A549 (cell line): ENCODE results near the gene ITGBL1. TPM values are rescaled to one million over a fixed set of nuclear protein-coding genes. Genes with fewer than 3 reads are reported as not detected.
A peak's percentile ranks its signal among the peaks of the same experiment; 100 is the strongest.

Experiments
- ATAC-seq, 2 experiments: fragments of 200-7000 bp in 1 of 2; fragments of >200 bp in 1 of 2; cut with Nextera tagmentation in 1 of 2; cut with Tn5 transposase in 1 of 2; 3 replicates each; pipeline versions ENCODE4 v1.8.0 to v1.9.1; 2018 to 2020; ENCODE audit warnings: mild to moderate bottlenecking in 1 of 2, moderate library complexity in 1 of 2
- CTCF ChIA-PET: fragments of 300-600 bp; sonication (Branson Sonifier 250); formaldehyde crosslinking; extraction: SDS; loops from one replicate; lab custom pipeline; 2021; ENCODE audit warnings: antibody characterized with exemption, inconsistent platforms; lab: Yijun Ruan, JAX
- POLR2A ChIA-PET: fragments of 350-600 bp; formaldehyde crosslinking; extraction: SDS; loops from one replicate; lab custom pipeline; 2021; ENCODE audit warnings: antibody characterized with exemption, inconsistent platforms; lab: Yijun Ruan, JAX
- DNase-seq, 2 experiments: peaks; one replicate each; pipeline versions ENCODE4 v3.0.0 to v3.0.0-alpha.2; 2011 to 2016; ENCODE audit warnings: low read depth in 1 of 2, low spot score in 1 of 2
- FAIRE-seq: peaks from 2 replicates; lab custom pipeline; 2011; peaks lifted over from hg19 to GRCh38; lab: Jason Lieb, UNC
- H3K27ac ChIP-seq, 2 experiments: fragments of >200 bp; sonication (Bioruptor Twin); formaldehyde crosslinking; 3 replicates each; pipeline ENCODE4 v1.5.1; 2016 to 2017
- H3K4me1 ChIP-seq: fragments of >200 bp; sonication (Bioruptor Twin); formaldehyde crosslinking; 3 replicates; pipeline ENCODE4 v1.6.1; 2016
- H3K4me2 ChIP-seq: fragments of >200 bp; sonication (Bioruptor Twin); formaldehyde crosslinking; 3 replicates; pipeline ENCODE4 v1.6.1; 2016
- H3K4me3 ChIP-seq: fragments of >200 bp; sonication (Bioruptor Twin); formaldehyde crosslinking; 3 replicates; pipeline ENCODE4 v1.5.1; 2016
- H3K9me3 ChIP-seq: fragments of >200 bp; sonication (Bioruptor Twin); formaldehyde crosslinking; 3 replicates; pipeline ENCODE4 v1.6.1; 2016
- EHMT2 ChIP-seq: fragments of 200-600 bp; sonication (generic); IDR thresholded peaks from 2 replicates; pipeline ENCODE4 v1.6.1; 2016; ENCODE audit warnings: antibody characterized with exemption, low read depth, mild to moderate bottlenecking, moderate library complexity
- FOSL2 ChIP-seq, 2 experiments: fragments of 450-650 bp in 1 of 2; fragments of >200 bp in 1 of 2; sonication (Bioruptor Twin) in 1 of 2; formaldehyde crosslinking; IDR thresholded peaks; 2 replicates each; pipeline versions ENCODE4 v1.5.0 to v1.6.1; 2016 to 2020; ENCODE audit warnings: mild to moderate bottlenecking in 1 of 2, moderate library complexity in 1 of 2
- GATA3 ChIP-seq: IDR thresholded peaks from 2 replicates; pipeline ENCODE4 v1.6.1; 2012; ENCODE audit warnings: borderline replicate concordance
- HEYL ChIP-seq: fragments of 250-450 bp; sonication (Bioruptor Pico); IDR thresholded peaks from 2 replicates; pipeline ENCODE4 v1.8.0; 2021; ENCODE audit warnings: mild to moderate bottlenecking, moderate library complexity
- HOXB13 ChIP-seq: fragments of 250-450 bp; sonication (Bioruptor Pico); IDR thresholded peaks from 2 replicates; pipeline ENCODE4 v1.5.0; 2020; ENCODE audit warnings: low read depth, mild to moderate bottlenecking, moderate library complexity
- JUNB ChIP-seq: fragments of >200 bp; sonication (Bioruptor Twin); formaldehyde crosslinking; IDR thresholded peaks from 2 replicates; pipeline ENCODE4 v1.6.1; 2016
- KDM1A ChIP-seq: fragments of 200-600 bp; sonication (generic); IDR thresholded peaks from 2 replicates; pipeline ENCODE4 v1.6.1; 2016; ENCODE audit warnings: low read depth, mild to moderate bottlenecking
- KDM5A ChIP-seq: fragments of 200-600 bp; sonication (generic); IDR thresholded peaks from 2 replicates; pipeline ENCODE4 v1.6.1; 2016; ENCODE audit warnings: antibody characterized with exemption, mild to moderate bottlenecking
- MAFK ChIP-seq: fragments of 450-650 bp; IDR thresholded peaks from 2 replicates; pipeline ENCODE4 v1.6.1; 2014; ENCODE audit not compliant: partially characterized antibody
- NFE2L2 ChIP-seq: fragments of 150-350 bp; conservative IDR thresholded peaks from 2 replicates; pipeline ENCODE4 v1.6.1; 2014; ENCODE audit warnings: low read length
- PHF8 ChIP-seq: fragments of 200-600 bp; sonication (generic); IDR thresholded peaks from 2 replicates; pipeline ENCODE4 v1.6.1; 2016; ENCODE audit warnings: low read depth, mild to moderate bottlenecking, antibody characterized with exemption, moderate library complexity, borderline replicate concordance
- POLR2AphosphoS2 ChIP-seq: conservative IDR thresholded peaks from 2 replicates; pipeline ENCODE4 v1.6.1; 2012; ENCODE audit warnings: low read length, improper control_type of control experiment, inconsistent platforms
- RARB ChIP-seq: fragments of 250-450 bp; sonication (Bioruptor Pico); IDR thresholded peaks from 2 replicates; pipeline ENCODE4 v1.8.0; 2021; ENCODE audit warnings: mild to moderate bottlenecking, moderate library complexity
- SREBF2 ChIP-seq: fragments of 450-650 bp; IDR thresholded peaks from 2 replicates; pipeline ENCODE4 v1.6.1; 2014; ENCODE audit warnings: mild to moderate bottlenecking, moderate library complexity
- ZSCAN20 ChIP-seq: fragments of 250-450 bp; sonication (Bioruptor Pico); IDR thresholded peaks from 2 replicates; pipeline ENCODE4 v1.8.0; 2022; ENCODE audit warnings: mild to moderate bottlenecking, moderate library complexity
- whole genome bisulfite sequencing: methylation state at CpG from one replicate; pipeline ENCODE4 v1.1.6; 2017; ENCODE audit errors: missing lambda C conversion rate; 5-methylcytosine and 5-hydroxymethylcytosine counted together
- polyA plus RNA-seq, 4 experiments: library from polyadenylated mRNA; depleted of rRNA in 3 of 4; stranded (reverse); fragments of >200 nt; fragmentation: RNase III in 1 of 4; extraction: RNeasy Plus Mini Kit Qiagen cat#74134 plus additional on column Dnase treatment in 1 of 4; gene quantifications; 2 replicates in 3 of 4; 3 replicates in 1 of 4; pipeline ENCODE4 v1.2.3, GENCODE V29; 2011 to 2017
- TF ChIP-seq, protein P1 (sequence below): fragments of 250-450 bp; sonication (Bioruptor Pico); IDR thresholded peaks from 2 replicates; pipeline ENCODE4 v1.5.0; 2020; ENCODE audit warnings: low read depth, mild to moderate bottlenecking, moderate library complexity
- TF ChIP-seq, protein P2 (sequence below): IDR thresholded peaks from 2 replicates; pipeline ENCODE4 v1.6.1; 2012
- TF ChIP-seq, protein P3 (sequence below): IDR thresholded peaks from 2 replicates; pipeline ENCODE4 v1.6.1; 2012; ENCODE audit warnings: low read depth, borderline replicate concordance
- TF ChIP-seq, protein P4 (sequence below): fragments of 450-650 bp; IDR thresholded peaks from 2 replicates; pipeline ENCODE4 v1.6.1; 2014; ENCODE audit warnings: antibody characterized with exemption
- TF ChIP-seq, protein P5 (sequence below): fragments of >200 bp; sonication (Bioruptor Twin); formaldehyde crosslinking; IDR thresholded peaks from 2 replicates; pipeline ENCODE4 v1.6.1; 2016
- TF ChIP-seq, protein P6 (sequence below): fragments of 150-350 bp; IDR thresholded peaks from 2 replicates; pipeline ENCODE4 v1.6.1; 2014; ENCODE audit warnings: low read depth, mild to moderate bottlenecking, low read length
- TF ChIP-seq, protein P7 (sequence below): fragments of 250-450 bp; sonication (Bioruptor Pico); IDR thresholded peaks from 2 replicates; pipeline ENCODE4 v1.5.0; 2021; ENCODE audit warnings: mild to moderate bottlenecking, moderate library complexity, borderline replicate concordance

Gene ITGBL1
- polyA plus RNA-seq, 2 of the 4 experiments (the other 2 are of a cell fraction): 0.40 to 1.3 TPM

DNA sequence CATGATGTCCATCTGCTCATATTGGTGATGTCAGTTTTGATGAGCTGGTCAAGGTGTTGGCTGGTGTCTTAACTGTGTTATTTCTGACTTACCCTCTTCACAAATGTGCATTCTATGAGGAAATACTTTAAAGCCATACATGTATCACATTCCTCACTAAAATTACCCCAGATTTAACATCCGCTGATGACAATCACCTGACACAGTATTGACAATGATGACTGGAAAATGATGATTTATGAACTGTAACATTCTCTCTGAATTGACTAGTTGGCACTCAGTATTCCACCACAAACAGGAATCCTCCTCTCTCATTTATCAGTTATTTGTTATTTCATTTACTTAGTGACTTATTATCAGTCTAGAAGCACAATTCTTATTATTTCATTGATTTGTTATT, 117.3 kb downstream of the ITGBL1 start:
- H3K4me1 ChIP-seq: peaks cover 17% of the 10 kb centered on the region
- H3K4me3 ChIP-seq: no peak overlapping the region
- no peak for ATAC-seq
- no peak overlapping the region for H3K27ac ChIP-seq
- no peak for DNase-seq
- ChIA-PET CTCF (no interaction called here), POLR2A (no interaction called here)
- H3K9me3 ChIP-seq: no peaks in the 10 kb centered on the region
- 76% methylated on average over 1 of the region's 1 CpG for WGBS
- H3K4me2 ChIP-seq: peak overlapping the region; percentile 55
- no peak for FAIRE-seq
- TF ChIP-seq HEYL (CRISPR knock-in tag) (no peak), ZSCAN20 (CRISPR knock-in tag) (no peak), KDM1A (no peak), RARB (CRISPR knock-in tag) (no peak), PHF8 (no peak), KDM5A (no peak)
- TF ChIP-seq, protein P1, sequence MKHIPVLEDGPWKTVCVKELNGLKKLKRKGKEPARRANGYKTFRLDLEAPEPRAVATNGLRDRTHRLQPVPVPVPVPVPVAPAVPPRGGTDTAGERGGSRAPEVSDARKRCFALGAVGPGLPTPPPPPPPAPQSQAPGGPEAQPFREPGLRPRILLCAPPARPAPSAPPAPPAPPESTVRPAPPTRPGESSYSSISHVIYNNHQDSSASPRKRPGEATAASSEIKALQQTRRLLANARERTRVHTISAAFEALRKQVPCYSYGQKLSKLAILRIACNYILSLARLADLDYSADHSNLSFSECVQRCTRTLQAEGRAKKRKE: no peak
- TF ChIP-seq, protein P2, sequence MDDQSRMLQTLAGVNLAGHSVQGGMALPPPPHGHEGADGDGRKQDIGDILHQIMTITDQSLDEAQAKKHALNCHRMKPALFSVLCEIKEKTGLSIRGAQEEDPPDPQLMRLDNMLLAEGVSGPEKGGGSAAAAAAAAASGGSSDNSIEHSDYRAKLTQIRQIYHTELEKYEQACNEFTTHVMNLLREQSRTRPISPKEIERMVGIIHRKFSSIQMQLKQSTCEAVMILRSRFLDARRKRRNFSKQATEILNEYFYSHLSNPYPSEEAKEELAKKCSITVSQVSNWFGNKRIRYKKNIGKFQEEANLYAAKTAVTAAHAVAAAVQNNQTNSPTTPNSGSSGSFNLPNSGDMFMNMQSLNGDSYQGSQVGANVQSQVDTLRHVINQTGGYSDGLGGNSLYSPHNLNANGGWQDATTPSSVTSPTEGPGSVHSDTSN: no peak

DNA sequence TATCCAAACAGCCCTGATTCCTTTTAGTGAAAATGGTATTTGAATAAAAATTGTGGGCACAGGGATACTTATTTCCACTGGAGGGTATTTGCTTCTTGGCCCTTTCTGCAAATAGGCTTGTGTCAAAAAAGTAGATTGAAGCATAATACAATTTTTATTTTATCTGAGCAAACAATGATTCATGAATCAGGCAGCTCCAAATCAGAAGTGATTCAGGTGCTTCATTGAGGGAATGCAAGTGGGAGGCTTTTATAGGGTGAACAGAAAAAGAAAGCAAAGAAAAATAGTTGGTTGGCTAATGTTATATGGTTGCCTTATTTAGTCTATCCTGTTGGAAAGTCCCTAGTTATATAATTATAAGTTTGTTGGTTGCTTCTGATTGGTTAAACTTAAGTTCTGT, 117.9 kb downstream of the ITGBL1 start:
- Histone ChIP-seq H3K4me3 (no peak overlapping the region), H3K27ac (no peak overlapping the region; a peak in 1 of 6 replicates), H3K4me2 (peak overlapping the region; percentile 55), H3K4me1 (peaks cover 18% of the 10 kb centered on the region), H3K9me3 (no peaks in the 10 kb centered on the region)
- ChIA-PET POLR2A (no interaction called here), CTCF (no interaction called here)
- FAIRE-seq: no peak
- peak in 1 of 2 experiments; percentile 24 for DNase-seq
- ATAC-seq: peak; percentile 39 to 70; a peak in 4 of 6 replicates
- TF ChIP-seq JUNB (peak; percentile 63; the same call in 1 of the 2 replicates), MAFK (no peak), GATA3 (peak; percentile 46; the same call in 1 of the 2 replicates), FOSL2 (IDR thresholded peaks at IDR 0.05) (0 out of 2 replicates have a peak, but pooled peaks have one; percentile 40), FOSL2 (CRISPR knock-in tag; IDR thresholded peaks at IDR 0.05) (peak; percentile 16; the same call in 1 of the 2 replicates)
- TF ChIP-seq, protein P3, sequence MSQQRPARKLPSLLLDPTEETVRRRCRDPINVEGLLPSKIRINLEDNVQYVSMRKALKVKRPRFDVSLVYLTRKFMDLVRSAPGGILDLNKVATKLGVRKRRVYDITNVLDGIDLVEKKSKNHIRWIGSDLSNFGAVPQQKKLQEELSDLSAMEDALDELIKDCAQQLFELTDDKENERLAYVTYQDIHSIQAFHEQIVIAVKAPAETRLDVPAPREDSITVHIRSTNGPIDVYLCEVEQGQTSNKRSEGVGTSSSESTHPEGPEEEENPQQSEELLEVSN: no peak
- TF ChIP-seq, all 56 proteins: peak for 3

DNA sequence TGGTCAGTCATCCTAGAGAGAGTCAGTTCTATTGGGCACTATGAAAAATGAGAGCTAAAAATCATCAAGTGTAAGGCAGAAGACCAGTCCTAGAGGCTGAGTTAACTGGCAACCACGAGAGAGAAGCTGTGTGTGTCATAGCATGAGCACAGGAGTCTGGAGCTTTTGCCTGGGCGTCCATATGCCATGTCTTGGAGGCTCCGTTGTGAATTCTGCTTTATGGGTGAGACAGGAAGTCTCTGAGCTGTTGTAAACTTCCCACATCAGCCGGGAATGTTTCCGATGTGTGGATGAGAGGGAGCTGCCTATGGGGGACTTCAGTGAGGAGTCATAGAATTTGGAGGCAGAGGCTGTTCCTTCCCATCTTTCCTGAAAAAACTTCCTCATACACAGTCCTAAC, 120.0 kb downstream of the ITGBL1 start:
- FAIRE-seq (no peak), DNase-seq (no peak), ATAC-seq (no peak)
- H3K27ac ChIP-seq: peak overlapping the region in 1 of 2 experiments; percentile 31; a peak in 1 of 6 replicates
- WGBS: 73% methylated on average over 5 of the region's 5 CpGs
- no peak for TF ChIP-seq HOXB13 (CRISPR knock-in tag)
- TF ChIP-seq EHMT2: no peak
- TF ChIP-seq, protein P4, sequence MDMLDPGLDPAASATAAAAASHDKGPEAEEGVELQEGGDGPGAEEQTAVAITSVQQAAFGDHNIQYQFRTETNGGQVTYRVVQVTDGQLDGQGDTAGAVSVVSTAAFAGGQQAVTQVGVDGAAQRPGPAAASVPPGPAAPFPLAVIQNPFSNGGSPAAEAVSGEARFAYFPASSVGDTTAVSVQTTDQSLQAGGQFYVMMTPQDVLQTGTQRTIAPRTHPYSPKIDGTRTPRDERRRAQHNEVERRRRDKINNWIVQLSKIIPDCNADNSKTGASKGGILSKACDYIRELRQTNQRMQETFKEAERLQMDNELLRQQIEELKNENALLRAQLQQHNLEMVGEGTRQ: no peak
- TF ChIP-seq, protein P5, sequence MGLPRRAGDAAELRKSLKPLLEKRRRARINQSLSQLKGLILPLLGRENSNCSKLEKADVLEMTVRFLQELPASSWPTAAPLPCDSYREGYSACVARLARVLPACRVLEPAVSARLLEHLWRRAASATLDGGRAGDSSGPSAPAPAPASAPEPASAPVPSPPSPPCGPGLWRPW: no peak
- TF ChIP-seq, protein P6, sequence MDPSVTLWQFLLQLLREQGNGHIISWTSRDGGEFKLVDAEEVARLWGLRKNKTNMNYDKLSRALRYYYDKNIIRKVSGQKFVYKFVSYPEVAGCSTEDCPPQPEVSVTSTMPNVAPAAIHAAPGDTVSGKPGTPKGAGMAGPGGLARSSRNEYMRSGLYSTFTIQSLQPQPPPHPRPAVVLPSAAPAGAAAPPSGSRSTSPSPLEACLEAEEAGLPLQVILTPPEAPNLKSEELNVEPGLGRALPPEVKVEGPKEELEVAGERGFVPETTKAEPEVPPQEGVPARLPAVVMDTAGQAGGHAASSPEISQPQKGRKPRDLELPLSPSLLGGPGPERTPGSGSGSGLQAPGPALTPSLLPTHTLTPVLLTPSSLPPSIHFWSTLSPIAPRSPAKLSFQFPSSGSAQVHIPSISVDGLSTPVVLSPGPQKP: no peak
- no peak for TF ChIP-seq JUNB
- no peak for TF ChIP-seq SREBF2
- no peak for TF ChIP-seq POLR2AphosphoS2
- TF ChIP-seq, protein P7, sequence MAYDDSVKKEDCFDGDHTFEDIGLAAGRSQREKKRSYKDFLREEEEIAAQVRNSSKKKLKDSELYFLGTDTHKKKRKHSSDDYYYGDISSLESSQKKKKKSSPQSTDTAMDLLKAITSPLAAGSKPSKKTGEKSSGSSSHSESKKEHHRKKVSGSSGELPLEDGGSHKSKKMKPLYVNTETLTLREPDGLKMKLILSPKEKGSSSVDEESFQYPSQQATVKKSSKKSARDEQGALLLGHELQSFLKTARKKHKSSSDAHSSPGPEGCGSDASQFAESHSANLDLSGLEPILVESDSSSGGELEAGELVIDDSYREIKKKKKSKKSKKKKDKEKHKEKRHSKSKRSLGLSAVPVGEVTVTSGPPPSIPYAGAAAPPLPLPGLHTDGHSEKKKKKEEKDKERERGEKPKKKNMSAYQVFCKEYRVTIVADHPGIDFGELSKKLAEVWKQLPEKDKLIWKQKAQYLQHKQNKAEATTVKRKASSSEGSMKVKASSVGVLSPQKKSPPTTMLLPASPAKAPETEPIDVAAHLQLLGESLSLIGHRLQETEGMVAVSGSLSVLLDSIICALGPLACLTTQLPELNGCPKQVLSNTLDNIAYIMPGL (CRISPR knock-in tag): no peak
- TF ChIP-seq NFE2L2: no peak
- TF ChIP-seq, all 56 proteins: peak for 0
- Histone ChIP-seq H3K4me3 (no peak overlapping the region), H3K4me1 (peaks cover 35% of the 10 kb centered on the region), H3K4me2 (no peak overlapping the region), H3K9me3 (no peaks in the 10 kb centered on the region)
- POLR2A ChIA-PET: no interaction called here
- CTCF ChIA-PET: no interaction called here
